Endothelial cell (in vitro differentiated cells): ENCODE results near the gene EAF2. TPM values are rescaled to one million over a fixed set of nuclear protein-coding genes. Genes with fewer than 3 reads are reported as not detected.

Experiments used
- DNase-seq: peaks from one replicate; pipeline ENCODE4 v3.0.0; 2021; ENCODE audit warnings: low spot score
- H3K27ac Mint-ChIP-seq: one replicate; pipeline ENCODE4 v1.8.0; 2021; ENCODE audit warnings: mixed read lengths, inconsistent platforms; ENCODE audit not compliant: unreplicated experiment
- H3K27me3 Mint-ChIP-seq: one replicate; pipeline ENCODE4 v1.8.0; 2021; ENCODE audit warnings: mild to moderate bottlenecking, moderate library complexity, mixed read lengths, inconsistent platforms; ENCODE audit not compliant: unreplicated experiment
- H3K36me3 Mint-ChIP-seq: one replicate; pipeline ENCODE4 v1.8.0; 2021; ENCODE audit warnings: mild to moderate bottlenecking, low read depth, mixed read lengths, inconsistent platforms; ENCODE audit not compliant: unreplicated experiment
- H3K4me1 Mint-ChIP-seq: one replicate; pipeline ENCODE4 v1.8.0; 2021; ENCODE audit warnings: mild to moderate bottlenecking, mixed read lengths, inconsistent platforms; ENCODE audit not compliant: unreplicated experiment
- H3K4me3 Mint-ChIP-seq: one replicate; pipeline ENCODE4 v1.8.0; 2021; ENCODE audit warnings: mild to moderate bottlenecking, mixed read lengths, inconsistent platforms; ENCODE audit not compliant: unreplicated experiment
- H3K9me3 Mint-ChIP-seq: one replicate; pipeline ENCODE4 v1.8.0; 2021; ENCODE audit warnings: mixed read lengths, inconsistent platforms; ENCODE audit not compliant: unreplicated experiment
- total RNA-seq: library from RNA; stranded (reverse); fragmentation: NEBNext Ultra II Directional; extraction: Animal tissue kit (Norgen Biotek cat#: 25700); gene quantifications from one replicate; pipeline ENCODE4 v1.2.1, GENCODE V29; 2021; ENCODE audit not compliant: unreplicated experiment
- TF ChIP-seq, protein P1 (sequence below): fragments of 200-600 bp; sonication (generic); IDR thresholded peaks from one replicate; pipeline ENCODE4 v1.5.0; 2021; ENCODE audit warnings: antibody characterized with exemption; ENCODE audit not compliant: unreplicated experiment

EAF2 gene
- total RNA-seq, 1 donor from 2014 or later = 4.0 TPM

DNA sequence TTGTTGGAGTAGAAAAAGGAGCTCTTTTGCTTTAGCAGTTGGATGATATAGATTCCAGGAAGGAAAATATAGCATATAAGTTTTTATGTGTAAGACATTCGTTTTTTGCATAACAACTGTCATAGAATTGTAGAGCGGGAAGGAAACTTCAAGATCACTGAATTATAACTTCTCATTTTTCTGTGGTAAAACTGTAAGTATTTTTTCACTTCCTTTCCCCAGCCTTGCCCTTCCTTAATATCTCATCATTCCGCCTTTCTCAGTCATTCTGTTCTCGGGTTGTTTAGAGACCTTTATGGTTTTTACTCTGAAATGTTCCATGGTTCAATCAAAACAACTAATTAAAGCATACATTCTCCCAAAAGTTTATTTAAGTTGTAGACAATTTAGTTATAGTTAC is 1.1 kb downstream of the EAF2 start:
- Mint-ChIP-seq H3K27ac (no peak overlapping the region), H3K9me3 (no peaks in the 10 kb centered on the region), H3K36me3 (peaks cover 7% of the 10 kb centered on the region), H3K4me3 (no peak overlapping the region), H3K4me1 (peaks cover 13% of the 10 kb centered on the region), H3K27me3 (peaks cover 6% of the 10 kb centered on the region)
- TF ChIP-seq, protein P1, sequence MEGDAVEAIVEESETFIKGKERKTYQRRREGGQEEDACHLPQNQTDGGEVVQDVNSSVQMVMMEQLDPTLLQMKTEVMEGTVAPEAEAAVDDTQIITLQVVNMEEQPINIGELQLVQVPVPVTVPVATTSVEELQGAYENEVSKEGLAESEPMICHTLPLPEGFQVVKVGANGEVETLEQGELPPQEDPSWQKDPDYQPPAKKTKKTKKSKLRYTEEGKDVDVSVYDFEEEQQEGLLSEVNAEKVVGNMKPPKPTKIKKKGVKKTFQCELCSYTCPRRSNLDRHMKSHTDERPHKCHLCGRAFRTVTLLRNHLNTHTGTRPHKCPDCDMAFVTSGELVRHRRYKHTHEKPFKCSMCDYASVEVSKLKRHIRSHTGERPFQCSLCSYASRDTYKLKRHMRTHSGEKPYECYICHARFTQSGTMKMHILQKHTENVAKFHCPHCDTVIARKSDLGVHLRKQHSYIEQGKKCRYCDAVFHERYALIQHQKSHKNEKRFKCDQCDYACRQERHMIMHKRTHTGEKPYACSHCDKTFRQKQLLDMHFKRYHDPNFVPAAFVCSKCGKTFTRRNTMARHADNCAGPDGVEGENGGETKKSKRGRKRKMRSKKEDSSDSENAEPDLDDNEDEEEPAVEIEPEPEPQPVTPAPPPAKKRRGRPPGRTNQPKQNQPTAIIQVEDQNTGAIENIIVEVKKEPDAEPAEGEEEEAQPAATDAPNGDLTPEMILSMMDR = no peak
- DNase-seq = no peak

DNA sequence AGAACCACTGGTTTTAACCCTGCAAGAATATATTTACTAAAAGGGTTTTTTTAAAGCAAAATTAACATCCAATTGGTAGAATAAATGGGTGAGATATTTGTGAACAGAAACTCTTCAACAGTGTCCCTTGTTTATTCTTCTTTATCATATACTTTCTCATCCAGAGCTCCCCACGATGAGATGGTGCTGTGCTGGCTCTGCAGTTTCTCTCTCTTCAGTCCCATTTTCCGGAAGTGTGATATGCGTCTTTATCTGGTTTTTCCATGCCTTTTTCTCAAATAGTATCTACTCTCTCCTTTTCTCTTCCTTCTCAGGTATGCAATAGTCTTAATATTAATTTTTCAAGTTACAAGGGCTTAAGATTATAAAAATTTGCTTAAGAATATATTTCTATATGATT is 1.5 kb downstream of the EAF2 start:
- Mint-ChIP-seq H3K4me1 (peaks cover 13% of the 10 kb centered on the region), H3K36me3 (peaks cover 5% of the 10 kb centered on the region), H3K4me3 (no peak overlapping the region), H3K27me3 (peaks cover 6% of the 10 kb centered on the region), H3K9me3 (no peaks in the 10 kb centered on the region), H3K27ac (no peak overlapping the region)
- DNase-seq = no peak
- TF ChIP-seq, protein P1 = no peak

DNA sequence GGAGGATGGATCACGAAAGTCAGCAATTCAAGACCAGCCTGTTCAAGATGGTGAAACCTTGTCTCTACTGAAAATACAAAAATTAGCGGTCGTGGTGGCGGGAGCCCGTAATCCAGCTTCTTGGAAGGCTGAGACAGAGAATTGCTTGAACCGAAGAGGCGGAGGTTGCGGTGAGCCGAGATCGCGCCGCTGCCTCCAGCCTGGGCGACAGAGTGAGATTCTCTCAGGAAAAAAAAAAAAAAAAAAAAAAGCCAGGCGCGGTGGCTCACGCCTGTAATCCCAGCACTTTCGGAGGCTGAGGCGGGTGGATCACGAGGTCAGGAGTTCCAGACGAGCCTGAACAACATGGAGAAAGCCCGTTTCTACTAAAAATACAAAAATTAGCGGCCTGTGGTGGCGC is 5.0 kb downstream of the EAF2 start:
- peaks cover 6% of the 10 kb centered on the region for H3K27me3 Mint-ChIP-seq
- TF ChIP-seq, protein P1 = no peak
- no peaks in the 10 kb centered on the region for H3K36me3 Mint-ChIP-seq
- H3K4me3 Mint-ChIP-seq = no peak overlapping the region
- no peak overlapping the region for H3K27ac Mint-ChIP-seq
- peaks cover 5% of the 10 kb centered on the region for H3K4me1 Mint-ChIP-seq
- no peak for DNase-seq
- no peaks in the 10 kb centered on the region for H3K9me3 Mint-ChIP-seq

DNA sequence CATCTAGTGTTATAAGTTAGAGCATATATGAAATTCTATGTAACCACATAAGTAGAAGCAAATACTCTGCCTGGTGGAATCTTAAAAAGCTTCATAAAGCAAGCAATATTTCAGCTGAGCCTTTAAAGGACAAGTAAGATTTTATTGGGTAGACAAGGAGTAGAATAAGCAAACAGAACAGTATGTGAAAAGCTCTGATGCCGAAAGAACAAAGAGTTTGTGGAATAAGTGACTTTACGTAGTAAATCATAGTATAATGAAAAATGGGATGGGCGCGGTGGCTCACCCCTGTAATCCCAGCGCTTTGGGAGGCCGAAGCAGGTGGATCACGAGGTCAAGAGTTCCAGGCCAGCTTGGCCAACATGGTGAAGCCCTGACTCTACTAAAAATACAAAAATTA is 9.9 kb downstream of the EAF2 start:
- TF ChIP-seq, protein P1 = no peak
- Mint-ChIP-seq H3K4me3 (no peak overlapping the region), H3K4me1 (no peaks in the 10 kb centered on the region), H3K27me3 (no peaks in the 10 kb centered on the region), H3K9me3 (no peaks in the 10 kb centered on the region), H3K27ac (no peak overlapping the region), H3K36me3 (no peaks in the 10 kb centered on the region)
- DNase-seq = no peak

DNA sequence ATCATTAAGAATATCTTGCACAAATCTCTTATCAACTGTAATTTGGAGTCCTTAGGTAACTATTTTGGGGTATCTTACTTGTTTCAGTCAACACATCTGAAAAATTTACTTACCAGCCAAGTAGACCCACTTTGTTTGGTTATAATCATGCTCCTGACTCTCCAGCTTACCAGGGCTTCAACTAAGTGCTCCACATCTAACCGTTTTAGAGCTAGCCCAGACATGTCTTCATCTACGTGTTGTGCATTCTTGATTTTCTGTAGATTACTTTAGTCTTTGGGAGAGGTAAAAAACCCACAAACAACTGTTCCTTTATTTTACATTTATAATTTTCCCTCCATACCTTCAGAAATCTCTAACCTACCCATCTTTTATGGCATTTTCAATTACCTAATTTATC is 17.2 kb downstream of the EAF2 start:
- no peak for DNase-seq
- Mint-ChIP-seq H3K27me3 (no peaks in the 10 kb centered on the region), H3K4me3 (no peak overlapping the region), H3K36me3 (no peaks in the 10 kb centered on the region), H3K9me3 (no peaks in the 10 kb centered on the region), H3K27ac (no peak overlapping the region), H3K4me1 (no peaks in the 10 kb centered on the region)
- TF ChIP-seq, protein P1 = no peak
